Fibroblast of skin of right quadriceps (primary cell): ENCODE results near the gene ATP13A3.

Experiments used
- DNase-seq: peaks from one replicate; pipeline ENCODE4 v3.0.0-alpha.2; 2013

Gene ATP13A3

DNA sequence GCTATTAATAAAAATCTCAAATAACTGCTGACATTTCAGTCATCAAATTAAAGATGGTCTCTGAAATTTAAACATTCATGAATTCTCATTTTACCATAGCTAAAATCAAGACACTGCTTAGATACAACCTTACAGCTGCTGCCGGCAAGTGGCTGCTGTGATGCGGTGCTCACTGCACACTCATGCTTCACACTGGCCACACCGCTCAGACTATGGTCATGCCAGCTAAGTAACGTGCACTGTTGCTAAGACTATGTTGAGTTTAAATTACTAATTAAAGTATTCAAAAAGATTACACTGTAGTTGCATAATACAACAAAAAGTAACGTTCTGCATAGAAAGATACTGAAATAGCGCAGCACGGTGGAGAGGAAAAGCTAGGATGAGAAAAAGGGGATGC is 12.1 kb downstream of the ATP13A3 start:
- DNase-seq = no peak

DNA sequence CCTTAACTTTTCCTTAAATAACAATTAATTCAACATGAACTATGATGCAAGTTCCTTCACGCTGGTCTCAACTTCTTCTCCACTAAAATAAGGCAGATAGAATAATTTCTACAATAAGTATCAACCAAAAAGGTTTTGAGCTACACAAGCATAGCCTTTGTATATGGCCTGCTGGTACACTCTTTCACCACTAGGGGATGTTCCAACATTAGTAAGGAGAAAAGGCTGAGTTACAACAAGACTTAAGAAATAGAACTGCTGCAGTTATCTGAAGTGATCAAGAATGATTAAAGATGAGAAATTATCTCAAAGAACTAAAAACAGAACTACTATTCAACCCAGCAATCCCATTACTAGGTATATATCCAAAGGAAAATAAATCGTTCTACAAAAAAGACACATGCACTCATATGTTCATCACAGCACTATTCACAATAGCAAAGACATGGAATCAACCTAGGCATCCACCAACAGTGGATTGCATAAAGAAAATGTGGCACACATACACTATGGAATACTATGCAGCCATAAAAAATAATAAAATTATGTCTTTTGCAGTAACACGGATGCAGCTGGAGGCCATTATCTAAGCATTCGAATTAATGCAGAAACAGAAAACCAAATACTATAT is 14.4 kb downstream of the ATP13A3 start:
- DNase-seq = peak; percentile 74

GRCh38 chr3:194471863-194472262 is 14.9 kb downstream of the ATP13A3 start:
- DNase-seq = no peak

- no peak for DNase-seq
Observed at GRCh38 chr3:194470615-194471014, 16.2 kb downstream of the ATP13A3 start.

- no peak for DNase-seq
Observed at GRCh38 chr3:194469977-194470376, 16.8 kb downstream of the ATP13A3 start.

GRCh38 chr3:194468086-194468485 is 18.7 kb downstream of the ATP13A3 start:
- no peak for DNase-seq

- no peak for DNase-seq
Observed at GRCh38 chr3:194466761-194467356, 19.9 kb downstream of the ATP13A3 start.

- no peak for DNase-seq
Observed at GRCh38 chr3:194465920-194466570, 20.8 kb downstream of the ATP13A3 start.

- no peak for DNase-seq
Observed at GRCh38 chr3:194465246-194465645, 21.6 kb downstream of the ATP13A3 start.

GRCh38 chr3:194464692-194465091 is 22.1 kb downstream of the ATP13A3 start:
- DNase-seq = no peak

DNA sequence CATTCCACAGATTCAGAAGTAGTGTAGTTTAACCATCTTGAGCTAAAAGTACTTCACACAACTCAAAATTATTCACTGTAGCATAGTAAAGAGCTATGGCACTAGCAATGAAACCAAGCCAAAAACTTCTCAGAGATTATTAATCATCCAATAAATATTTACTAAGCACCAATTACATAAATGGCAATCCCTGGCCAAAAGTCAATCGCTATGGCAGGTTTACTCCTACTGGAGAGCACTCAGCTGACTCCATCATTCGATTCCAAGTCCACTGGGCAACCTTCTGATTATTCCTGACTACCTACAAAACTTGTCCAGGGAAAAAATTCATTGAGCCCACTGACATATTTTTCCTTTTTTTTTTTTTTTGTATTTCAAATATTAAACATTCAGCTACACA is 23.9 kb downstream of the ATP13A3 start:
- no peak for DNase-seq

DNA sequence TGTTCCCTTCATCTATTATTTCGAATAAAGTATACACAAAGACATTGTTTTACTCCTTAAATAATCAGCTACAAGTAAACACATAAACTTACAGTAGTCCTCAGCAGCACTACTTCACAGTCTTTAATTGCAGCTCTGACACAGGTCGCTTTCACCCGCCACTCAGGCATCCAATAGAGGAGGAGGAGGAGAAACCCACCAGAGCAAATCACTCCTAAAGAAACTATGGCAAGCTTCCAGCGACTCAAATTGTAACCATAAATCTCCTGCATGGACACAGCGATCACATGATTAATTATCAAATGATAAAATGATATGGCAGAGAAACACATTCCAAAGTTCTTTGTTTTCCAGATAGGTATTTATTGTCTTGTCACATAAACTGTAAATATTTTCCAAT is 26.2 kb downstream of the ATP13A3 start:
- no peak for DNase-seq

DNA sequence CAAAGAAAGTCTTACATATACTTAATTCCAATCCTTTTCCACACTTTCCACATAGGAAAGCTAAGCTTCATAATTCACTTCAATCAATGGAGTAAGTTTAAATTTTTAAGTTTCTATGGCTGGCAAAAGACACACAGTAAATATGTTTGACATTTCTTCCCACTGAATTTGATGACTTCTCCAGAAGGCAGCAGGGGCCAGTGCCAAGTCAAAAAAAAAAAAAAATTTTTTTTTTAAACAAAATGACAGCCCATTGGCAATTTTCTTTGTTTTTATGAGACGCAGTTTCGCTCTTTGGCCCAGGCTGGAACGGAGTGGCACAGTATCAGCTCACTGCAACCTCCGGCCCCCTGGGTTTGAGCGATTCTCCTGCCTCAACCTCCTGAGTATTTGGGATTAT is 28.7 kb downstream of the ATP13A3 start:
- no peak for DNase-seq

- DNase-seq = no peak
Observed at GRCh38 chr3:194455481-194455880, 31.3 kb downstream of the ATP13A3 start.

GRCh38 chr3:194450341-194450740 is 36.5 kb downstream of the ATP13A3 start:
- no peak for DNase-seq

GRCh38 chr3:194449913-194450312 is 36.9 kb downstream of the ATP13A3 start:
- no peak for DNase-seq

GRCh38 chr3:194447657-194448056 is 39.1 kb downstream of the ATP13A3 start:
- DNase-seq = no peak

GRCh38 chr3:194447161-194447560 is 39.6 kb downstream of the ATP13A3 start:
- no peak for DNase-seq

GRCh38 chr3:194446754-194447153 is 40.0 kb downstream of the ATP13A3 start:
- no peak for DNase-seq

DNA sequence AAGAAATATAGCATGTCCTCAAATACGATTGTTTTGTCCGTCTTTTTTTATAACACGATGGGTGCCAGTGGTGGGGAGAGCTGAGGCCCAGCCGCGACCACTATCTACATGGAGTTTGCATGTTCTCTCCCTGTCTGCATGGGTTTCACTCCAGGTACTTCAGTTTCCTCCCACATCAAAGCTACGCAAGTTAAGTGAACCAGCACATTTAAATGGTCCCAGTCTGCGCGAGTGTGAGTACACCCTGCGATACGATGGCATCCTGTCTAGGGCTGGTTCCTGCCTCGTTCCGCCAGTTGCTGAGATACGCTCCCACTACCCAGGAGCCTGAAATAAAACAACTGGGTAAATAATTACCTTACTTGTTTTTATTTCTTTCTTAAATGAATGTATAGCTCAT is 40.6 kb downstream of the ATP13A3 start:
- no peak for DNase-seq

DNA sequence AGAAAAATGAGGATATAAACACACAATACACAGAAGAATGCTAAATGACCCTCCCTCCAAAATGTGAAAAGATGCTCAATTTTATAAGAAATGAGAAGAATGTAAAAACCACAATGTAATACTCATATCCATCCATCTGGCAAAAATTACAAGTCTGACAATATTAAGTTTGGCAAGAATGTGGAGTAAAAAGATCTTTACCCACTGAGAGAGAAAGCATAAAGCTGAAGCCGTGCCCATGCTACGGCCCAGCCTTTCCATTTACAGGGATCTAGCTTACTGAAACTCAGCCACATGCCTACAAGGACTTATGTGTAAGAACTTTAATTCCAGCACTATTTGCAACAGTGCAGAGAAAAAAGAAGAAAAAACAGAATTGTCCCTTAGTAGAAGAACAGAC is 42.9 kb downstream of the ATP13A3 start:
- DNase-seq = peak; percentile 53

DNA sequence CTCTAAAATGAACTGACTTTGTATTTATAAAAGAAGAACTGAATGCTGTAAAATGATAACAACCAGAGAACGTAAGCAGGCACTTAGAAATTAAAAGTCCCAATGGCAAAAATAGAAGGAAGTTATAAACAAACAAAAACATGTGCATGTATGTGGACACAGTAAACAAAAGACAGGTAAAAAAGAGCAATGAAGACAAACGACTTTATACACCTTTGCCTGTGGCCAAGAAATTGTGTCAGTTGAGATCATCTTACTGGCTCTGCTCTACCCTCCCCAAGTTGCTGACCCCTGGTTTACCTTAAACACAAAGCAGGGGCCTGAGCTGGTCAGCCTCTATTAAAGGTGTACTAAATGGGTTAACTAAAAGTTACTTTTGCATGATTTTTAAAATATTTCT is 46.0 kb downstream of the ATP13A3 start:
- no peak for DNase-seq

GRCh38 chr3:194439881-194440550 is 46.8 kb downstream of the ATP13A3 start:
- no peak for DNase-seq

GRCh38 chr3:194434503-194434902 is 52.3 kb downstream of the ATP13A3 start:
- DNase-seq = no peak
